Endothelial cell of umbilical vein (primary cell): ENCODE measurements around the gene NME7. TPM values are rescaled to one million over a fixed set of nuclear protein-coding genes. Genes with fewer than 3 reads are reported as not detected.

Experiments
- BruUV-seq: library from RNA; stranded (reverse); fragments of 400-500 nt; replicated peaks from 2 replicates; lab custom pipeline; 2021; lab: Mats Ljungman, UMichigan
- CTCF ChIA-PET: fragments of 300-600, 350-600 bp; sonication (Branson Sonifier 250); formaldehyde crosslinking; loops from one replicate; lab custom pipeline; 2021; ENCODE audit warnings: antibody characterized with exemption, inconsistent platforms; lab: Charles Lee
- POLR2A ChIA-PET: fragments of 300-600, 350-600 bp; sonication (Branson Sonifier 250); formaldehyde crosslinking; loops from one replicate; lab custom pipeline; 2021; ENCODE audit warnings: antibody characterized with exemption, inconsistent platforms; lab: Charles Lee
- DNase-seq: peaks from one replicate; pipeline ENCODE4 v3.0.0-alpha.2; 2011; ENCODE audit warnings: low read depth, low spot score
- FAIRE-seq: peaks from 2 replicates; lab custom pipeline; 2011; peaks lifted over from hg19 to GRCh38; lab: Jason Lieb, UNC
- H2AFZ ChIP-seq: 2 replicates; pipeline ENCODE4 v1.6.0; 2012; ENCODE audit warnings: low read depth, low read length, control low read depth, inconsistent platforms
- H3K27ac ChIP-seq: 2 replicates; pipeline ENCODE4 v1.5.1; 2011; ENCODE audit warnings: low read depth, mild to moderate bottlenecking, control low read depth, low read length, moderate library complexity; ENCODE audit not compliant: insufficient read depth
- H3K27me3 ChIP-seq, 2 experiments: 2 replicates each; pipeline versions ENCODE4 v1.6.0 to v1.6.1; 2011; ENCODE audit warnings: low read length in 2 of 2, mixed read lengths in 1 of 2; ENCODE audit not compliant: control insufficient read depth in 2 of 2, insufficient read depth in 2 of 2
- H3K36me3 ChIP-seq, 2 experiments: 2 replicates in 1 of 2; 3 replicates in 1 of 2; pipeline ENCODE4 v1.5.1; 2011; ENCODE audit warnings: low read length in 2 of 2, mild to moderate bottlenecking in 1 of 2, moderate library complexity in 1 of 2; ENCODE audit not compliant: control insufficient read depth in 2 of 2, insufficient read depth in 2 of 2; ENCODE audit errors: extremely low read depth in 1 of 2
- H3K4me1 ChIP-seq: 3 replicates; pipeline ENCODE4 v1.5.1; 2011; ENCODE audit warnings: mild to moderate bottlenecking, low read length; ENCODE audit not compliant: control insufficient read depth, insufficient read depth; ENCODE audit errors: extremely low read depth
- H3K4me2 ChIP-seq: 2 replicates; pipeline ENCODE4 v1.6.1; 2011; ENCODE audit warnings: low read length, control low read depth, mixed read lengths; ENCODE audit not compliant: insufficient read depth
- H3K4me3 ChIP-seq, 3 experiments: fragments of 200-600 bp in 1 of 3; sonication (generic), shearing (Covaris generic) in 1 of 3; replicated peaks in 1 of 3; 2 replicates each; pipeline ENCODE4 v1.5.1; 2011 to 2016; ENCODE audit warnings: control low read depth in 3 of 3, low read length in 3 of 3, mild to moderate bottlenecking in 2 of 3, inconsistent platforms in 1 of 3, low read depth in 1 of 3, moderate library complexity in 1 of 3; ENCODE audit not compliant: insufficient read depth in 1 of 3
- H3K79me2 ChIP-seq: 2 replicates; pipeline ENCODE4 v1.6.0; 2012; ENCODE audit warnings: low read length, inconsistent platforms; ENCODE audit not compliant: control insufficient read depth, insufficient read depth
- H3K9ac ChIP-seq: replicated peaks from 2 replicates; pipeline ENCODE3; 2011; ENCODE audit warnings: low read length, control low read depth; ENCODE audit not compliant: insufficient read depth; ENCODE audit errors: extremely low read depth
- H3K9me1 ChIP-seq: replicated peaks from 3 replicates; pipeline ENCODE4 v1.6.0; 2011; ENCODE audit warnings: mild to moderate bottlenecking, low read length; ENCODE audit not compliant: control insufficient read depth, insufficient read depth; ENCODE audit errors: extremely low read depth
- H3K9me3 ChIP-seq: replicated peaks from 2 replicates; pipeline ENCODE4 v1.5.1; 2012; ENCODE audit warnings: low read length, inconsistent platforms; ENCODE audit not compliant: control insufficient read depth, insufficient read depth
- H4K20me1 ChIP-seq: replicated peaks from 2 replicates; pipeline ENCODE3; 2011; ENCODE audit warnings: mild to moderate bottlenecking, low read length; ENCODE audit not compliant: control insufficient read depth, insufficient read depth; ENCODE audit errors: extremely low read depth
- CTCF ChIP-seq, 2 donors: IDR thresholded peaks; 1 replicate in 1 of 2; 2 replicates in 1 of 2; pipeline ENCODE4 v1.5.1; 2011; ENCODE audit warnings: low read length in 2 of 2, mild to moderate bottlenecking in 2 of 2, moderate library complexity in 2 of 2, control low read depth in 1 of 2, inconsistent platforms in 1 of 2, low read depth in 1 of 2; ENCODE audit not compliant: insufficient read depth in 1 of 2; ENCODE audit errors: extremely low read depth in 1 of 2
- EZH2 ChIP-seq: IDR thresholded peaks from 2 replicates; pipeline ENCODE4 v1.6.1; 2012; ENCODE audit warnings: borderline replicate concordance, low read depth, mild to moderate bottlenecking, moderate library complexity, low read length, inconsistent platforms; ENCODE audit not compliant: severe bottlenecking
- FOS ChIP-seq: IDR thresholded peaks from 2 replicates; pipeline ENCODE4 v1.6.1; 2011; ENCODE audit warnings: mild to moderate bottlenecking, low read length, moderate library complexity, borderline replicate concordance; ENCODE audit not compliant: insufficient read depth
- GATA2 ChIP-seq: IDR thresholded peaks from 2 replicates; pipeline ENCODE4 v1.7.0; 2011; ENCODE audit warnings: low read depth, mild to moderate bottlenecking, moderate library complexity, mixed read lengths, low read length; ENCODE audit not compliant: insufficient read length, insufficient read depth
- JUN ChIP-seq: IDR thresholded peaks from 2 replicates; pipeline ENCODE4 v1.6.1; 2011; ENCODE audit warnings: borderline replicate concordance, low read depth; ENCODE audit not compliant: insufficient read length, insufficient read depth
- MYC ChIP-seq: IDR thresholded peaks from one replicate; pipeline ENCODE4 v1.6.1; 2011; ENCODE audit warnings: mild to moderate bottlenecking, low read depth, low read length
- POLR2A ChIP-seq: IDR thresholded peaks from 2 replicates; pipeline ENCODE4 v1.6.1; 2012; ENCODE audit warnings: low read depth, mild to moderate bottlenecking, control low read depth, low read length
- POLR2AphosphoS5 ChIP-seq: IDR thresholded peaks from 2 replicates; pipeline ENCODE4 v1.6.1; 2012; ENCODE audit warnings: low read depth, mild to moderate bottlenecking, control low read depth, low read length, moderate library complexity; ENCODE audit not compliant: insufficient read depth
- dilution Hi-C: fragments of 300-500 bp; cut with MboI; formaldehyde crosslinking; loops from one replicate; pipeline ENCODE4 v1.15.0; 2019; ENCODE audit warnings: low sequenced_read_pairs; ENCODE audit not compliant: extremely low pct_ligation_motif_present
- intact Hi-C: fragments of 100-400 bp; cut with micrococcal nuclease; formaldehyde crosslinking; loops from one replicate; pipeline ENCODE4 v1.10.0; 2022
- polyA plus RNA-seq, 4 experiments: library from polyadenylated mRNA; depleted of rRNA in 3 of 4; stranded (reverse) in 3 of 4; unstranded in 1 of 4; fragments of >200 nt; gene quantifications; 2 replicates each; pipeline versions ENCODE4 v1.2.1 to v1.2.3, GENCODE V29; 2011 to 2012; ENCODE audit warnings: missing spikeins in 1 of 4
- total RNA-seq: library from RNA; stranded (reverse); gene quantifications from 2 replicates; pipeline ENCODE4 v1.2.3, GENCODE V29; 2021
- TF ChIP-seq, protein P1 (sequence below): IDR thresholded peaks from 2 replicates; pipeline ENCODE4 v1.6.1; 2011; ENCODE audit not compliant: insufficient read depth, insufficient read length

NME7 gene
- total and polyA plus RNA-seq, 2 donors (not counting 3 experiments of a cell fraction or from before 2014, with no cell fraction given): 16.5 to 25.3 TPM

DNA sequence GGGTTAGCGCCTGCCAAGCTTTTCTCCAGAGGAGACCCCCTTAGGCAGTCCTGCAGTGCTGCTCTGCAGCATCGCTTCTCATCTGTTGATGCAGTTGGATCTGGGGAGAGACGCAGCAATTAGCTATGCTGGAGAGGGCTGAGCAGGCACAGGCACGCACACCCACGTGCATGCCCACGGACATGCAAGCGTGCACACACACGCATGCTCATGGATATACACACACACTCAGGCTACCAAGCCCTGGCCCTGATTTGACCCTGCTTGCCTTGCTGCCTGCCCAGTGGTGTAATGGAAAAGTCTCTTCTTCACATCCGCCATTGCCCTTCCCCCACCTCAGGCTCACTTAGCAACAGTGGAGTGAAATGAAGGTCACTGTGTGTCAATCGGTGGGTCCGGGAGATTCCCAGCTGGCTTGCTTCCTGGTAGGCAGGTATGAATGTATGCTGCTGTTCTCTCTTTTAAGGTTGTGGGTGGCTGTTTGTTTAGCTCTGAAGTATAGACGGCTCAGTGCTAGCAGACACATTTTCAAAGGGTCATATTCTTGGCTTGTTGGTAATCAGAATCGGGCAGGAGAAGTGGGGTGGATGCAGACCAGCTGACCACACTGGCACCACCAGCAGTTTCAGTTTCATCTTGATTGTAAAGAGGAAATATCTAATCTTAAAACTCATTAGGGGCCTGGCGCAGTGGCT, 251.6 kb downstream of the NME7 start:
- peaks cover 36% of the 10 kb centered on the region for H3K4me1 ChIP-seq

DNA sequence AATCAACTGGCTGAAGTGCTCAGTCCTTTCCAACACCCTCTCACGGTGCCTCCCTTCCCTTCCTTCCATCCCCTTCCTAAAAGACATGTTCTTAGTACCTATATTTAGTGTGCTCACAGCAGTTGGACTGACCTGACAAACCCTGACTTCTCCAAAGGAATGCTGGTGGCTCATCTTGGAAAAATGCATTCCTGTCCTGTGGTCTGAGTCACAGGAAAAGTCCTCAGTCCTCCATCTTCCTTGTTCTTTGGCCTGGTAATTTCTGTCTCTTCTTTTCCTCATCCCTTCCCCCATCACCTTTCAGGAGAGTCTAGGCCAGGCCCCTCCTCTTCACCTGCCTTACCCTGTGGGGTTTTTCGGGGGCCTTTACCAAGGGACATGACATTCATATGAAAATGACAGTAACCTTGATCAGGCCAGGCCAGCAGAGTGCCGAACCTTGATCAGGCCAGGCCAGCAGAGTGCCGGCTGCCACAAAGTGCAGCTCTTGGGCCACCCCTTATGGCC, 253.9 kb downstream of the NME7 start:
- H3K9ac ChIP-seq: peak overlapping the region; percentile 43

More for the DNA sequence above, 251.6 kb downstream of the NME7 start:
- BruUV-seq: no TSS peak
- ChIA-PET POLR2A (interaction anchor here (0.7 kb wide), 1 partner anchor 31 kb away, joined by 4 read pairs; no protein-coding TSS in a partner anchor), CTCF (interaction anchor here (1.2 to 1.7 kb wide), 2 partner anchors 11 to 211 kb away, joined by 3 to 5 read pairs; no protein-coding TSS in a partner anchor)
- Histone ChIP-seq H3K27me3 (no peaks in the 10 kb centered on the region), H3K4me3 (no peak overlapping the region), H3K79me2 (peaks cover 48% of the 10 kb centered on the region), H2AFZ (no peak overlapping the region), H3K4me2 (no peak overlapping the region), H3K9ac (no peak overlapping the region), H3K36me3 (no peaks in the 10 kb centered on the region), H3K9me3 (no peaks in the 10 kb centered on the region), H3K9me1 (no peaks in the 10 kb centered on the region), H3K27ac (no peak overlapping the region), H4K20me1 (no peaks in the 10 kb centered on the region)
- dilution Hi-C loops (no loop called here), intact Hi-C loops (loop anchor here (10.0 kb wide), 2 partner anchors 679 to 891 kb away; partner anchors contain the start of genes METTL18 and SFT2D2)
- TF ChIP-seq POLR2AphosphoS5: no peak
- no peak for TF ChIP-seq EZH2
- TF ChIP-seq, protein P1, sequence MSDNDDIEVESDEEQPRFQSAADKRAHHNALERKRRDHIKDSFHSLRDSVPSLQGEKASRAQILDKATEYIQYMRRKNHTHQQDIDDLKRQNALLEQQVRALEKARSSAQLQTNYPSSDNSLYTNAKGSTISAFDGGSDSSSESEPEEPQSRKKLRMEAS: no peak
- no peak for TF ChIP-seq POLR2A
- TF ChIP-seq FOS: no peak
- DNase-seq (no peak), FAIRE-seq (no peak)

More for the DNA sequence above, 253.9 kb downstream of the NME7 start:
- BruUV-seq: no TSS peak
- Histone ChIP-seq H3K9me3 (no peaks in the 10 kb centered on the region), H3K9me1 (no peaks in the 10 kb centered on the region), H3K79me2 (peaks cover 55% of the 10 kb centered on the region), H2AFZ (peak overlapping the region; percentile 10), H3K27ac (peak overlapping the region; percentile 89), H3K4me3 (no peak overlapping the region), H4K20me1 (no peaks in the 10 kb centered on the region), H3K4me2 (peak overlapping the region; percentile 34), H3K4me1 (peaks cover 58% of the 10 kb centered on the region), H3K36me3 (no peaks in the 10 kb centered on the region), H3K27me3 (no peaks in the 10 kb centered on the region)
- intact Hi-C loops (loop anchor here (1.0 to 10.0 kb wide), 3 partner anchors 21 to 889 kb away; partner anchors contain the start of genes METTL18 and SFT2D2), dilution Hi-C loops (no loop called here)
- FAIRE-seq (peak; percentile 87), DNase-seq (peak; percentile 79)
- ChIA-PET CTCF (interaction anchor here (5.6 kb wide), 1 partner anchor 235 kb away, joined by 41 read pairs; no protein-coding TSS in a partner anchor), POLR2A (no interaction called here)
- TF ChIP-seq FOS (peak; percentile 95), GATA2 (peak; percentile 26), MYC (no peak), POLR2AphosphoS5 (peak; percentile 57), POLR2A (no peak), EZH2 (no peak), JUN (peak; percentile 89), CTCF (IDR thresholded peaks at IDR 0.05; ENCODE audit: extremely low read depth in 1 of 2, insufficient read depth in 1 of 2, low read depth in 1 of 2, low read length in 2 of 2) (no peak)
- TF ChIP-seq, protein P1: no peak
